ENCODE data around the gene C10orf90.

The C10orf90 gene

GRCh38 chr10:126533644-126534043, 136.8 kb downstream of the C10orf90 start:
- DNase-seq = no peak

GRCh38 chr10:126528315-126528835, 142.1 kb downstream of the C10orf90 start:
- no peak for DNase-seq

- DNase-seq = no peak
Observed at GRCh38 chr10:126527645-126528314, 142.7 kb downstream of the C10orf90 start.

- DNase-seq = no peak
Observed at GRCh38 chr10:126525326-126525725, 145.2 kb downstream of the C10orf90 start.

GRCh38 chr10:126524526-126524925, 146.0 kb downstream of the C10orf90 start:
- DNase-seq = no peak

GRCh38 chr10:126523071-126523470, 147.4 kb downstream of the C10orf90 start:
- no peak for DNase-seq

GRCh38 chr10:126521399-126521798, 149.1 kb downstream of the C10orf90 start:
- no peak for DNase-seq

- no peak for DNase-seq
Observed at GRCh38 chr10:126520751-126521317, 149.7 kb downstream of the C10orf90 start.

GRCh38 chr10:126519992-126520391, 150.5 kb downstream of the C10orf90 start:
- no peak for DNase-seq

GRCh38 chr10:126519185-126519584, 151.3 kb downstream of the C10orf90 start:
- no peak for DNase-seq

- DNase-seq = no peak
Observed at GRCh38 chr10:126518218-126519080, 152.0 kb downstream of the C10orf90 start.

- no peak for DNase-seq
Observed at GRCh38 chr10:126516515-126516914, 154.0 kb downstream of the C10orf90 start.

- no peak for DNase-seq
Observed at GRCh38 chr10:126511917-126512479, 158.5 kb downstream of the C10orf90 start.

- DNase-seq = no peak
Observed at GRCh38 chr10:126509182-126509581, 161.3 kb downstream of the C10orf90 start.

- DNase-seq = no peak
Observed at GRCh38 chr10:126508535-126509040, 161.9 kb downstream of the C10orf90 start.

GRCh38 chr10:126504761-126505112, 165.8 kb downstream of the C10orf90 start:
- no peak for DNase-seq

- peak; percentile 4 for DNase-seq
Observed at GRCh38 chr10:126504063-126504760, 166.3 kb downstream of the C10orf90 start.

- no peak for DNase-seq
Observed at GRCh38 chr10:126503392-126504062, 167.0 kb downstream of the C10orf90 start.

- no peak for DNase-seq
Observed at GRCh38 chr10:126502441-126502840, 168.1 kb downstream of the C10orf90 start.

GRCh38 chr10:126501828-126502227, 168.7 kb downstream of the C10orf90 start:
- DNase-seq = no peak

- no peak for DNase-seq
Observed at GRCh38 chr10:126500866-126501265, 169.6 kb downstream of the C10orf90 start.

GRCh38 chr10:126500185-126500584, 170.3 kb downstream of the C10orf90 start:
- DNase-seq = no peak

Measured in stimulated activated CD4-positive, alpha-beta T cell treated with anti-CD3 and anti-CD28 coated beads, Interleukin-4, amount 100 ng/mL, for 1 hour (primary cell).